Measurements from ENCODE around the gene SRMS. TPM values are rescaled to one million over a fixed set of nuclear protein-coding genes. Genes with fewer than 3 reads are reported as not detected.

The SRMS gene
- total and polyA plus RNA-seq, 2 donors (not counting 1 experiment from before 2014, with no cell fraction given), result not detected

DNA sequence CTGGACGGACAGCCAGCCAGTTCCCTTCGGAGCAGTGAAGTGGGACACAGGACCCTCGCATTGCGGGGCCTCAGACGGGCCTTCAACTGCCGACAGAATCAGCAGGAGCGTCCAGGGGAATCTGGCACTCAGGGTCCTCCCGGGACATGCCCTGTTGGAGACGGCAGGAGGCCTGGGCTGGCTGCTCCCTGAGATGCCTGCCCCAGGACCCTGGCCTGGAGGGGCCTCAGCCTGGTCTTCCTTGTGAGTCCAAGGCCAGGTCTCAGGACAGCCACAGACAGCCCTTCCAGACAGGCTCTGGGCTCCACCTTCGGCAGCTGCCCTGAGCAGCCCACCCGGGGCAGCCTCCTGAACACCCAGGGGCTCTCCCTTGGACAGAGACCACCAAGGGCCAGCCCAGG lies 41.1 kb upstream of the SRMS start:
- no peak overlapping the region for H3K4me3 ChIP-seq (replicated peaks in 1 of 4; ENCODE audit: control extremely low read depth in 1 of 4, insufficient read depth in 1 of 4, low read depth in 3 of 4, low read length in 4 of 4)
- H2AFZ ChIP-seq (ENCODE audit: low read length), result no peak overlapping the region
- H3K27ac ChIP-seq (ENCODE audit: insufficient read depth, low read length), result no peak overlapping the region
- H3K4me2 ChIP-seq (ENCODE audit: extremely low read depth, insufficient read depth, low read length), result no peak overlapping the region
- TF ChIP-seq, protein P1, sequence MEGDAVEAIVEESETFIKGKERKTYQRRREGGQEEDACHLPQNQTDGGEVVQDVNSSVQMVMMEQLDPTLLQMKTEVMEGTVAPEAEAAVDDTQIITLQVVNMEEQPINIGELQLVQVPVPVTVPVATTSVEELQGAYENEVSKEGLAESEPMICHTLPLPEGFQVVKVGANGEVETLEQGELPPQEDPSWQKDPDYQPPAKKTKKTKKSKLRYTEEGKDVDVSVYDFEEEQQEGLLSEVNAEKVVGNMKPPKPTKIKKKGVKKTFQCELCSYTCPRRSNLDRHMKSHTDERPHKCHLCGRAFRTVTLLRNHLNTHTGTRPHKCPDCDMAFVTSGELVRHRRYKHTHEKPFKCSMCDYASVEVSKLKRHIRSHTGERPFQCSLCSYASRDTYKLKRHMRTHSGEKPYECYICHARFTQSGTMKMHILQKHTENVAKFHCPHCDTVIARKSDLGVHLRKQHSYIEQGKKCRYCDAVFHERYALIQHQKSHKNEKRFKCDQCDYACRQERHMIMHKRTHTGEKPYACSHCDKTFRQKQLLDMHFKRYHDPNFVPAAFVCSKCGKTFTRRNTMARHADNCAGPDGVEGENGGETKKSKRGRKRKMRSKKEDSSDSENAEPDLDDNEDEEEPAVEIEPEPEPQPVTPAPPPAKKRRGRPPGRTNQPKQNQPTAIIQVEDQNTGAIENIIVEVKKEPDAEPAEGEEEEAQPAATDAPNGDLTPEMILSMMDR (conservative IDR thresholded peaks at IDR 0.05 in 1 of 2, IDR thresholded peaks at IDR 0.05 in 1 of 2; ENCODE audit: low read depth in 1 of 2, low read length in 2 of 2), result no peak
- no peak for TF ChIP-seq EZH2 (IDR thresholded peaks at IDR 0.05; ENCODE audit: low read length, missing control alignments)
- H3K79me2 ChIP-seq (ENCODE audit: control insufficient read depth, insufficient read depth, low read length), result no peaks in the 10 kb centered on the region
- DNase-seq (ENCODE audit: low read depth in 2 of 2), result no peak
- no peaks in the 10 kb centered on the region for H4K20me1 ChIP-seq (ENCODE audit: control insufficient read depth, extremely low read depth, insufficient read depth, low read length)
- peaks cover 14% of the 10 kb centered on the region for H3K36me3 ChIP-seq (ENCODE audit: control insufficient read depth, insufficient read depth, low read length)
- no peaks in the 10 kb centered on the region for H3K9me3 ChIP-seq (ENCODE audit: control insufficient read depth, insufficient read depth, low read depth, low read length)
- H3K9ac ChIP-seq (ENCODE audit: insufficient read depth, low read length), result no peak overlapping the region
- no peaks in the 10 kb centered on the region for H3K4me1 ChIP-seq (ENCODE audit: control insufficient read depth, extremely low read depth, insufficient read depth, low read length)
- H3K27me3 ChIP-seq (ENCODE audit: control insufficient read depth, insufficient read depth, low read length), result no peaks in the 10 kb centered on the region

- Histone ChIP-seq H3K27ac (ENCODE audit: insufficient read depth, low read length) (no peak overlapping the region), H2AFZ (ENCODE audit: low read length) (no peak overlapping the region), H3K27me3 (ENCODE audit: control insufficient read depth, insufficient read depth, low read length) (no peaks in the 10 kb centered on the region), H3K4me1 (ENCODE audit: control insufficient read depth, extremely low read depth, insufficient read depth, low read length) (no peaks in the 10 kb centered on the region), H3K36me3 (ENCODE audit: control insufficient read depth, insufficient read depth, low read length) (peaks cover 14% of the 10 kb centered on the region), H3K4me3 (replicated peaks in 1 of 4; ENCODE audit: control extremely low read depth in 1 of 4, insufficient read depth in 1 of 4, low read depth in 3 of 4, low read length in 4 of 4) (no peak overlapping the region), H4K20me1 (ENCODE audit: control insufficient read depth, extremely low read depth, insufficient read depth, low read length) (no peaks in the 10 kb centered on the region), H3K79me2 (ENCODE audit: control insufficient read depth, insufficient read depth, low read length) (no peaks in the 10 kb centered on the region), H3K9me3 (ENCODE audit: control insufficient read depth, insufficient read depth, low read depth, low read length) (no peaks in the 10 kb centered on the region), H3K4me2 (ENCODE audit: extremely low read depth, insufficient read depth, low read length) (no peak overlapping the region), H3K9ac (ENCODE audit: insufficient read depth, low read length) (no peak overlapping the region)
- no peak for DNase-seq (ENCODE audit: low read depth in 2 of 2)
- no peak for TF ChIP-seq EZH2 (IDR thresholded peaks at IDR 0.05; ENCODE audit: low read length, missing control alignments)
- TF ChIP-seq, protein P1 (conservative IDR thresholded peaks at IDR 0.05 in 1 of 2, IDR thresholded peaks at IDR 0.05 in 1 of 2; ENCODE audit: low read depth in 1 of 2, low read length in 2 of 2), result no peak
Measured at GRCh38 chr20:63587776-63588591, 40.4 kb upstream of the SRMS start.

DNA sequence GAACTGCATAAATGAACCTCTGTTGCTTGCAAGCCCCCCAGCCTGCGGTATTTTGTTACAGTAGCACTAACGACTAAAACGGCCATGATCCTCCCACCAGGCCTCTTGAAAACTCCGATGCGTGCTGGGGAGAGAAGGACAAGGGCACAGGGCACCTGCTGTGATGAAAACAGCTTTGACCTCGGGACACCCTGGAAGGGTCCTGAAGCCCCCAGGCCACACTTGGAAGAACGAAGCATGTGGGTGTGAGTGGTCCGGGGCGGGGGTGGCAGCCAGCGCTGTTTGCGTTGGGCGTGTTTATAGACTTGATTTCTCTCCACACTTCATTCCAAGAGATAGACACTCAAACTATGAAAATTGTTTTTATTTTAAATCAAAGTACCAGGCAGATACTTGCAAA lies 39.7 kb upstream of the SRMS start:
- no peaks in the 10 kb centered on the region for H3K9me3 ChIP-seq (ENCODE audit: control insufficient read depth, insufficient read depth, low read depth, low read length)
- DNase-seq (ENCODE audit: low read depth in 2 of 2), result no peak
- H4K20me1 ChIP-seq (ENCODE audit: control insufficient read depth, extremely low read depth, insufficient read depth, low read length), result no peaks in the 10 kb centered on the region
- no peak overlapping the region for H2AFZ ChIP-seq (ENCODE audit: low read length)
- H3K79me2 ChIP-seq (ENCODE audit: control insufficient read depth, insufficient read depth, low read length), result no peaks in the 10 kb centered on the region
- no peak overlapping the region for H3K27ac ChIP-seq (ENCODE audit: insufficient read depth, low read length)
- no peak overlapping the region for H3K9ac ChIP-seq (ENCODE audit: insufficient read depth, low read length)
- no peak overlapping the region for H3K4me2 ChIP-seq (ENCODE audit: extremely low read depth, insufficient read depth, low read length)
- no peaks in the 10 kb centered on the region for H3K27me3 ChIP-seq (ENCODE audit: control insufficient read depth, insufficient read depth, low read length)
- TF ChIP-seq, protein P1 (conservative IDR thresholded peaks at IDR 0.05 in 1 of 2, IDR thresholded peaks at IDR 0.05 in 1 of 2; ENCODE audit: low read depth in 1 of 2, low read length in 2 of 2), result no peak
- no peak for TF ChIP-seq EZH2 (IDR thresholded peaks at IDR 0.05; ENCODE audit: low read length, missing control alignments)
- H3K36me3 ChIP-seq (ENCODE audit: control insufficient read depth, insufficient read depth, low read length), result peaks cover 12% of the 10 kb centered on the region
- H3K4me1 ChIP-seq (ENCODE audit: control insufficient read depth, extremely low read depth, insufficient read depth, low read length), result no peaks in the 10 kb centered on the region
- no peak overlapping the region for H3K4me3 ChIP-seq (replicated peaks in 1 of 4; ENCODE audit: control extremely low read depth in 1 of 4, insufficient read depth in 1 of 4, low read depth in 3 of 4, low read length in 4 of 4)
